Measurements from ENCODE around the gene ZNF813. TPM values are rescaled to one million over a fixed set of nuclear protein-coding genes. Genes with fewer than 3 reads are reported as not detected.
"Not testable (repeated sequence)": the region's sequence is repeated elsewhere in the genome, so short reads cannot be mapped to it uniquely, and the experiment has no call there.

The ZNF813 gene
- total RNA-seq, 1 donor from 2014 or later: 11.7 TPM

DNA sequence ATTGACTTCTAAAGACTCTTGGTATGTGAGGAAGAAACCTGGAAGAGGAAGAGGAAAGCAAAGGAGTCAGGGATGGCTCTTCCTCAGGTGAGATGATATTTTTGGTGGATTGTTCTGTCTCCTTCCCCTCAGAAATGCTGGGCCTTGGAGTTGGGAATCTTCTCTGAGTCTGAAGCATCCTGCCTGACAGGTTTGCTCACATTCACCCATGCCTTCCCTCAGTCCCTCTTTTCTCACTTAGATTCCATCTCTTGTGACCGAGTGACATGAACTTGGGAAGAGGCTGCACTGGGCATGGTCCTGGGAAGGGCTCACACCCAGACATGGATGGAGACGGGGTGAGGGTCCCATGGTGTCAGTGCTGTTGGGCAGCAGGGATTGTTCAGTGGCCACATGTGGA, 16.2 kb downstream of the ZNF813 start:
- not testable (repeated sequence) for DNase-seq (ENCODE audit: low read depth)

DNA sequence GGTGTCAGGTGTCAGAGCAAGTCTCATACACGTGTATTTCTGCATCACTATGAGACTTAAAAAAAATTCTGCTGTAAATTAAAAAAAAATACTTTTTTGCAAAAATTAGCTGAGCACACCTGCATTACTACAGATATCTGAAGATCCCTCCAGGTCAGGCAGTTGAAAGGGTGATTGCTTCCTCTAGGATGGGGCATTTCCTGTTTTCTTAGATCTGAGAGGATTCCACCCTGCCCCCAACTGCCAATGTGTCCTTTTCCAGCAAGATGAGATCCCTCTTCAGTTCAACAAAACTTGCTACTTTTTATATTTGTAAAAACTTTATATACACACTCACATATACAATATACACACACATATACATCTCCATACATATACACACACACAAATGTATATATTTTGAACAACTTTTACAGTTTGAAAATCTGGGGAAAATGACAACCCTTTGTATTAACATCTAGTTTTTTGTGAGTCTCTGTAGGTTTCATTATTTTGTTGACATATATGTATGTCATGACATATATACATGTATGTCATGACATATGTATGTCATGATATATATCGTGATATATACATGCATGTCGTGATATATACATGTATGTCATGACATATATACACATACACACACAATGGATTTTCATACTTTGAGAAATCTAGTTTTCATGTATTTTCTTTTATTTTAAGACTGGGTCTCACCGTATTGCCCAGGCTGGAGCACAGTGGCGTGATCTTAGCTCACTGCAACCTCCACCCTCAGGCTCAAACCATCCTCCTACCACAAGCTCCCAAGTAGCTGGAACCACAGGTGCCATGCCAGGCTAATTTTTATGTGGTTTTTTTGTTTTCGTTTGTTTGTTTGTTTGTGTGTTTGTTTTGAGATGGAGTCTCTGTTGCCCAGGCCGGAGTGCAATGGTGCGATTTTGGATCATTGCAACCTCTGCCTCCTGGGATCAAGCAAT, 17.8 kb downstream of the ZNF813 start:
- DNase-seq (ENCODE audit: low read depth): no peak

DNA sequence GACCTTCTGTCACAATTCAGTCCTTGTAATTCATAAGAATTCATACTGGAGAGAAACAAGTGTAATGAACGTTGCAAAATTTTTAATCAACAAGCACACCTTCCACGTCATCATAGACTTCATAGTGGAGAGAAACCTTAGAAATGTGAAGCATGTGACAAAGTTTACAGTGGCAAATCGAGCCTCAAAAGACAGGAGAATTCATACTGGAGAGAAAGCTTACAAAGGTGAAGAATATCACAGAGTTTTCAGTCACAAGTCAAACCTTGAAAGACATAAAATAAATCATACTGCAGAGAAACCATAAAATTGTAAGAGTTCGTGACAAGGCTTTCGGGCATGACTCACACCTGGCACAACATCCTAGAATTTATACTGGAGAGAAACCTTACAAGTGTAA, 24.6 kb downstream of the ZNF813 start:
- no peak for DNase-seq (ENCODE audit: low read depth)

DNA sequence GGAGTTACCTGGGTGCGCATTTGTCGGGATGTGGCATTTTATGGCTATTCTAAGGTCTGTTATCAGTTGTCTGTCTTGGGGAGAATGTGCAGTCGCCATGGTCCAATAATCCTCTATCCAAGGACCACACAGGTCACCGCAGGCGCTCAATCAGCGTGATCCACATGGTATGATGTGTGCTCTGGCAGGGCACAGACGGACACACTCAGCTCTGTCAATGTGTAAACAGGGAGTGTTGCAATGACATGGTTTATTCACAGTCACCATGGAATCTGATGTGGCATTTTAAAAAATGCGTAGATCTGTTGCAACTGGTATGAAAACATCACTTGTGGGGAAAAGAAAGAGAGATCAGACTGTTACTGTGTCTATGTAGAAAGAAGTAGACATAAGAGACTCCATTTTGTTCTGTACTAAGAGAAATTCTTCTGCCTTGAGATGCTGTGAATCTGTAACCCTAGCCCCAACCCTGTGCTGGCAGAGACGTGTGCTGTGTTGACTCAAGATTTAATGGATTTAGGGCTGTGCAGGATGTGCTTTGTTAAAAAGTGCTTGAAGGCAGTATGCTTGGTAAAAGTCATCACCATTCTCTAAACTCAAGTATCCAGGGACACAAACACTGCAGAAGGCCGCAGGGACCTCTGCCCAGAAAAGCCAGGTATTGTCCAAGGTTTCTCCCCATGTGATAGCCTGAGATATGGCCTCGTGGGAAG, 29.9 kb downstream of the ZNF813 start:
- peak; percentile 49 for DNase-seq (ENCODE audit: low read depth)

DNA sequence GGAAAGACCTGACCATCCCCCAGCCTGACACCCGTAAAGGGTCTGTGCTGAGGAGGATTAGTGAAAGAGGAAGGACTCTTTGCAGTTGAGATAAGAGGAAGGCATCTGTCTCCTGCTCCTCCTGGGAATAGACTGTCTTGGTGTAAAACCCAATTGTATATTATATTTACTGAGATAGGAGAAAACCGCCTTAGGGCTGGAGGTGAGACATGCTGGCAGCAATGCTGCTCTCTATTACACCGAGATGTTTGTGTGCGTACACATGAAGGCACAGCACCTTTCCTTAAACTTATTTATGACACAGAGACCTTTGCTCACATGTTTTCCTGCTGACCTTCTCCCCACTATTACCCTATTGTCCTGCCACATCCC, 30.5 kb downstream of the ZNF813 start:
- DNase-seq (ENCODE audit: low read depth): not testable (repeated sequence)

DNA sequence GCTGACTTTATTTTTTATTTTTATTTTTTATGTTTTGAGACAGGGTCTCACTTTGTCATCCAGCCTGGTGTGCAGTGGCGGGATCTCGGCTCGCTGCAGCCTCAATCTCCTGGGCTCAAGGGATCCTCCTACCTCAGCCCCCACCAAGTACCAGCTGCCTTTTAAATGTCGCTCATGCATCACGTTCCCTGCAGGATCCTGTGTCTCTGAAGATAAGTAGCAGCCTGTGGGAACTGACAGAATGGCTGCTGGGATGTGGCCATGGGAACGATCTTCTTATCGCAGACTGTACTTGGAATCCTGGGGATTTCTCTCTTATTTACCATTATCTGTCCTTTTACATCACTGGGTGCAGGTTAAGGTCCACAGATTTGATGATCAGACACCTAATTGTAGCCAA, 35.6 kb downstream of the ZNF813 start:
- not testable (repeated sequence) for DNase-seq (ENCODE audit: low read depth)

DNA sequence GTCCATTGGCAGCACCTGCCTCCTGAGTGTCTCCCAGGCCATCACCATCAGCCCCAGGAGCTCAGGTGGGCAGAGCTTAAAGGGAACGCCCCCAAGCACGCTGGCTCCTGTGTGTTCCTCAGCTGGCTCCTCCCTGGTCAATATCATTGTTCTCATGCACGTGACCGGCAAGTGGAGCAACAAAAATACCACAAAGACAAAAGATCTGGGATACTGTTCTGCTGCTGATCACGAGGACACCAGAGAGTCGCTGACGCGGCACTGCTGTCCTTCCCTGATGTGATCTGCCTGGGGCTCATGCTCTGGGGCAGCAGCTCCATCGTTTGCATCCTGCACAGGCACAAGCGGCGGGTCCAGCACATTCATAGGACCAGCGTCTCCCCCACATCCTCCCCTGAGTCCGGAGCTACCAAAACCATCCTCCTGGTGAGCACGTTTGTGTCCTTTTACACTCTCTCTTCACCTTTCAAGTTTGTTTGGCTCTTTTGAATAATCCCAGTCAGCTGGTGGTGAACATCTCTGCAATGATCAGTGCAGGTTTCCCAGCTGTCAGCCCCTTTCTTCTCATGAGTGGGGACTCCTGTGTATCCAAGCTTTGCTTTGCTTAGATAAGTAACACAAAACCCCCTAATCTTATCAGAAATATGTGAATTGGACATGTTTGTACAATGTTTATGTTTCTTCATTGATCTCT, 36.3 kb downstream of the ZNF813 start:
- DNase-seq (ENCODE audit: low read depth): not testable (repeated sequence)

DNA sequence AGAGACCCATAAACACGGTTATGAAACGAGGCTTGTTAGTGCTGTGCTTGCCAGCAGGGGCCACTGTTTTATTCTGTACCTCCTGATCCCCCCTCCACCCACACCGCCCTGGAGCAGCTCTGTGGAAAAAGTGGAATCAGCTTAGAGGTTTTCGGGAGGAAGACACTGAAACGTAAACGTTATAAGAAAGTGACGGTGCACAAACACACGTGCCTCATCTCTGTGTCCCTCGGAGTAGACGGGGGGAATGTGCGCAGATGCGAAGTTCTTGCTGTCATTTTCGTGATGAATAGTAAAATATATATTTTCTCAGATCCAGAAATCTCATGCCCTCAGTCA, 36.8 kb downstream of the ZNF813 start:
- not testable (repeated sequence) for DNase-seq (ENCODE audit: low read depth)

DNA sequence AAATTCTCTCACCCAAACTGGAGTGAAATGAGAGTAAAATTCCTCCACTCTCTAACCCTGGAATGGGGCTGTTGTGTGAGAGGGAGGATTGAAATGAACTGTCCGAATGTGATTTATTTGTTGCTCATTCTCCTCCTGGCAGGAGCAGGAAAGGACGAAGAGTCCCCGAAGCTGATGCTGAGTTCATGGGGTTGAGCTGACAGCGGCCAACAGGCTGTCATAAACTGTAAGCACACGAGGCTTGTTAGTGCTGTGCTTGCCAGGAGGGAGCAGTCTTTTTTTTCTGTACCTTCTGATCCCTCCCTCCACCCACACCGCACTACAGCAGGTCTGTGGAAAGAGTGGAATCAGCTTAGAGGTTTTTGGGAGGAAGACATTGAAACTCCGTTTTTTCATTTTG, 37.4 kb downstream of the ZNF813 start:
- DNase-seq (ENCODE audit: low read depth): no peak

DNA sequence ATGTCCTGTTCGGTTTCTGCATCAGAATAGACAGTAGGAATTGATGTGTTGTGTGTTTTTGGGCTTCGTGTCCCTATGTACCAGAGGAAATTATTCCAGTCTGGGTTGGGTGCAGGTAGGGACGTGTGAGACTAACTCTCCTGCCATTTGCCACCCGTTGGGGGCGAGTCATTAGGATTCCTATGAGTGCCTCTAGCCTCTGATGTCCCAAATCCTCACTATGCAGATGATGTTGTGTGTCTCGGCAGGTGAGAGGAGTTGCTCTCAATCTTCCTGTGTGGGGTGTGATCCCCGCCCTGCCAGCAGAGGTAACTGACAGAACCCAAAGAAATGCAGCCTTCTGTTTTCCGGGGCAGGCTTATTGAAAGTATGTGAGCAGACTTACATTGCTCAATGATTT, 39.2 kb downstream of the ZNF813 start:
- no peak for DNase-seq (ENCODE audit: low read depth)

DNA sequence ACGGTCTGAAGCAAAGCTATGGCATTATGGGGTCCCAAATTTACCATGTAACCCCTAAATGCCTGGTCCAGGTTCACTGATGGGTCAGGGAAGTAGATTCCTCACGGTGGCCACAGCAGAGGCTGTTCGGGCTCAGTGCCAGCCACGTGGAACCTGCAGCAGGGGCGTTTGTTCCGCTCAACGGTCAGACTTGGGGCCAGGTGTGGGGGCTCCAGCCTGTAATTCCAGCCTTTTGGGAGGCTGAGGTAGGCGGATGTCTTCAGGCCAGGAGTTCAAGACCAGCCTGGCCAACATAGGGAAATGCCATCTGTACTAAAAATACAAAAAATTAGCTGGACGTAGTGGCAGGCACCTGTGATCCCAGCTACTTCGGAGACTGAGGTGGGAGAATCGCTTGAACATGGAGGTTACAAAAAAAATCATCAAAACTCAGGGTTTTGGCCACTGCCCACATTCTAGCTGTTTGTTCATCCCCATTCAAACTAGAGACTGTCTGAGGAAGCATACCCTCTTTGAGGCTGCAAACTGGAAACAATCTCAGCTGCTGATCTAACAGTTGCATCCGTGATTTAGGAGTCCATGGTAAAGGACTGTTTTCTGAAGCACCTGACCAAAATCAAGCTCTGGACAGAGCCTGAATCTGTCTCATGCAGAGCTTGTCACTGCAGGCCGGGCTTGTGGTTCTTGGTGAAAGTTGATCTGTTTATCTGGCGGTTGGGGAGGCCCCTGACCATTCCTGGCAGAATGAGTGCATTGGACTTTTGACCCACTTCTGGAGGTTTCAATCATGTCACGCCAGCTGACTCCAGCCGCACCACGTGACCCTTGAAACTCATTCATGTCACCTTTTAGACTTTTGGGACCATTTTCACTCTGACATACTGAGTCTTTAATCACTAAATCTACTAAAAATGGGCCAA, 40.2 kb downstream of the ZNF813 start:
- no peak for DNase-seq (ENCODE audit: low read depth)

DNA sequence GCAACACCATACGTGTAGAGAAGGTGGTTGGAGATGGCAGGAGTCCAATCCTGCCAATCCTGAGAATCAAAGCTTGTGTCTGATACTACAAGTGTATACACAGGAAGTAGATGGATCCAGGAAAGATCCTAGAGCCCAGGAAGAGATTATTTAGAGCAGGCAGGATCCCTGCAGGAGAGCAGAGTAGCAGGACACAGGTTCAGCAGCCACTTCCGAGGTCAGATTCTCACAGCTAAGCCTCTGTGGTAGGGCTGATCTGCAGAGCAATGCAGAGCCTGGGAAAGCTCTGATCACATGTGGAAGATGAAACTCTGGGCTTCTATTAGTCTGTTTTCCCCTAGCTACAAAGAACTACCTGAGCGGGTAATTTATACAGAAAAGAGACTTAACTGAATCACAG, 41.9 kb downstream of the ZNF813 start:
- no peak for DNase-seq (ENCODE audit: low read depth)

DNA sequence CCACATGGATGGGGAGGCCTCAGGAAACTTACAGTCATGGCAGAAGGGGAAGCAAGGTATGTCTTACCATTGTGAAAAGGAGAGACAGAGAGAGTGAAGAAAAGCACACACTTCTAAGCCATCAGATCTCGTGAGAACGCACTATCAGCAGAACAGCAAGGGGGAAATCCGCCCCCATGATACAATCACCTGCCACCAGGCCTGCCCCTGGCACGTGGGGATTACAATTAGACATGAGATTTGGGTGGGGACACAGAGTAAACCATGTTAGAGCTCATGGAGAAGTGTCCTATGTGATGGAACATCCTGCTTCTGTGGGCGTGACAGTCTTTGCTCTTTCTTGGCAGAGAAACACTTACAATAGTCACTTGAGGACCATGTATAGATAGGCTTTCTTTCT, 42.3 kb downstream of the ZNF813 start:
- no peak for DNase-seq (ENCODE audit: low read depth)

DNA sequence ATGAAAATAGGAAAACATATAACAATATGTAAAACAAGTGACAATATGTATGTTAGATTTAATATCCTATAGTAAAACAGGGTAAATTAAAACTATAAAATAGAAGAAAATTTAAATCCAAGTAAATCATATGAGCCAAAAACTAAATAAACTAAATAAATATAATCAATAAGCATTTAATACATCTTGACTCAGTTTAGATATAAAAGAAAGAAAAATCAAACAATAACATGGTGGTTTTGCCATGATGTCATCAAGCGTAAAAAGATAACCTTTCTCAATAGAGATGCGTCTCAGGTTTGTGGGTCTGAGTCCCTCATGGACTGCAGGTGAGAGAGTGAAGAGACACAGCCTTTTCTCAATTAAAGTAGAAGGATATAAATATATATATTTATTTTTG, 43.8 kb downstream of the ZNF813 start:
- DNase-seq (ENCODE audit: low read depth): no peak

DNA sequence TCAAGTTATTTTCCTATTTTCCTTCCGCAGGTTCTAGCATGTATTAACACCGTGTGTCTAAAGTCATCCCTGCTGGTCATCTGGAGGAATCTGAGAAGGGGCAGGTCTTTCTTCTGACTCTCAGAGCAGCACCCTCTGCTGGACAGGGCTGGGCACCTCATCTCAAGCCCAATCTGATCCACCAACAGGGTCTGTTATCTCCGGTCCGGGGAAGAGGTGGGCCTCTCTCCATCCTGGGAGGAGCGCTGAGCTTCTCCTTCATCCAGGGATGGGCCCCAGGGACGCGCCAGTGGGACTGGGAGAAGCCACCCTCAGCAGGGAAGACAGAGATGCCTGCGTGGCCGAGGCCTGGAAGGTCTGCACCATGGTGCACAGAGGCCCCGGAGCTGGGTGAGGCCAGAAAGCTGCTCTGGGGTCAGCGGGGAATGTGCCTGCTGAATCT, 44.4 kb downstream of the ZNF813 start:
- DNase-seq (ENCODE audit: low read depth): peak; percentile 19

DNA sequence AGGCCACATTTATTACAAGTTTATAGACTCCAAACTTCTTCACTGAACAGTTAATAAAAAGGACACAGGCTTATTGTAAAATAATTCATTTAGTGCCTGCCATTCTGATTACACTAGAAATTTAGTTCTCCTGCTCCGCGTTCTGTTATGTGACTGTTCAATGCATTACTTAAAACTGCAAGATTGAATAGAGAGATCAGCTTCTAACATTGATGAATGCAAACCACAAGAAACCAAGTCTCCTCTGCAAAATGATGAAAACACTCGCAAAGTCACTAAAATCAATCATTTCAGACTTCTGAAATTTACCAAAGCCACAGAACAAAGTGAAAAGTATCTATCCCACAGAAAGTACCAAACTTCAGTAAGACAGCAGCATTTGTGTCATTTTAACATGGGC, 47.5 kb downstream of the ZNF813 start:
- not testable (repeated sequence) for DNase-seq (ENCODE audit: low read depth)

DNA sequence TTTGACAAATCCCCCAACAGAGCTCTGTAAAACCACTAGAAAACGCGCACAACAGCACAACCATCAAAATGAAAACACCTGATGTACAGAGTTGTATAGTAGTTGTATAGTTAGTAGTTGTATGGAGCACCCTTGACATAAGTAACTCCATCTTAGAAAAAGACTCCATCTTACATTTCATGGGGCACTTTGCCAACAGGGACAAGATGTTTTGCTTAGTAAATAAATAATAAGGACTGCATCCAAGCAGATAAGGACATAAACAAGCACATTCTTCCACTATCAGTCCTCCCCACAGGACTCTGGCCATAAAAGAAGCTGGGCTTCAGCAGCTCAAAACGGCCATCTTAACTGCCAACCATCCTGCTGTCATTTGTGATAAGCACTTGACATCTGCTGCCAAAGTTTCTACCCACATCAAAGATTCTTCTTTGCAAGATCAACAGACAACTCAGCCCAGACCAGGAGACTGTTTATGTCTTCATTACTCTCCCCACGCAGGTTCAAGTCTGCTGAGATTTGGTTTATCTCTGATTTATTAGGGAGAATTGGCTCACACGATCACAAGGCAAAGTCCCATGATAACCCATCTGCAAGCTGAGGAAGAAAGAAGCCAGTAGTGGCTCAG, 49.7 kb downstream of the ZNF813 start:
- no peak for DNase-seq (ENCODE audit: low read depth)

DNA sequence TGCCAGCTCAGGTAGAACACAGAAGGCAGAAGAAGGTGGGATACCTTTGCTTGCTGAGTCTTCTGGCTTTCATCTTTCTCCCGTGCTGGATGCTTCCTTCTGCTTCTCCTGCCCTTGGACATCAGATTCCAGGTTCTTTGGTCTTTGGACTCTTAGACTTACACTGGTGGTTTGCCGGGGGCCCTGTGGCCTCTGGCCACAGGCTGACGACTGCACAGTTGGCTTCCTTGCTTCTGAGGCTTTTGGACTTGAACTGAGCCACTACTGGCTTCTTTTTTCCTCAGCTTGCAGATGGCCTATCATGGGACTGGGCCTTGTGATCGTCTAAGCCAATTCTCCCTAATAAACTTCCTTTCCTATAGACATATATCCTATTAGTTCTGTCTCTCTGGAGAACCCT, 50.6 kb downstream of the ZNF813 start:
- no peak for DNase-seq (ENCODE audit: low read depth)

DNA sequence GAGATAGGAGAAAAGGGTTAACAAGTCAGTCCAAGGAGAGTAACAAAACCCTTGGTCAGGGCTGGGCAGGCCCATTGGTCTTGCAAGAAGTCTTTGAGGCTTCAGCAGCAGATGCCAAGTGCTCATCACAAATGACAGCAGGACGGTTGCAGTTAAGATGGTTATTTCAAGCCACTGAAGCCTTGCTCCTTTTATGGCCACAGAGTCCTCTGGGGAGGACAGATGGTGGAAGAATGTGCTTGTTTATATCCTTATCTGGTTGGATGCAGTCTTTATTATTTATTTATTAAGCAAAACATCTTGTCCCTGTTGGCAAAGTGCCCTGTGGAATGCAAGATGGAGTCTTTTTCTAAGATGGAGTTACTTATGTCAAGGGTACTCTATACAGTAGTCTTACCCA, 51.2 kb downstream of the ZNF813 start:
- no peak for DNase-seq (ENCODE audit: low read depth)

DNA sequence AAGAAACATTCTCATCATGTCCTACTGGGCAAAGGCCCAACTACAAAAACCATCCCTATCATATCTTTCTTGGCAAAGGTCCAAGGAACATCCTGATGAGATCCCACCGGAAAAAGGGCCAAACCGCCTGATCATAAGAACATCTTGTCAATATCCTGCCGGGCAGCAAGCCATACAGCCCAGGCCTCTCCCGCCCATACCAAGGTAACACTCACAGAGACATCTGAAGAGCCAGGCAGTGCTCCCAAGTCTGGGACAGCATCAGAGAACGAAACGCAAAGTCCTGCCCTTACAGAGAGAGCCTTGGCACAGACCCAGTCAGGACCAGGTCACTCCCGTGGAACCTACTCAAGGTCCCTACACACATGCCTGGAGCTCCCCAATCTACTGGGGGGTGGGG, 51.9 kb downstream of the ZNF813 start:
- DNase-seq (ENCODE audit: low read depth): no peak

DNA sequence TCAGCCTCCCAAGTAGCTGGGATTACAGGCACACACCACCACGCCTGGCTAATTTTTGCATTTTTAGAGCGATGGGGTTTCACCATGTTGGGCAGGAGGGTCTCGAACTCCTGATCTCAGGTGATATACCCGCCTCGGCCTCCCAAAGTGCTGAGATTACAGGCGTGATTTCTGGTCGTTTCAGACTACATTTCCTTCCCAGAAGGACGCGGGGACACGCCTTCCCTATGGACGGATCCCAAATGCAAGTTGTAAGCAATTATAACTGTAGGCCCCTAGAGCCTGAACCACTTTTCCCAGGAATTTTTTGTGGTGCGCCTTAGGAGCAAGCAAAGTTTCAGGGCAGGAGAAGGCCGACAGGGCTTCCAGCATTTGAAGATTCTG, 52.6 kb downstream of the ZNF813 start:
- DNase-seq (ENCODE audit: low read depth): no peak

Measured in renal cortical epithelial cell (primary cell).